IMR-90 (cell line): Measurements from ENCODE around the gene CAGE1. TPM values are rescaled to one million over a fixed set of nuclear protein-coding genes. Genes with fewer than 3 reads are reported as not detected.

Source experiments
- ATAC-seq: fragments of 200-7000 bp; cut with Tn5 transposase; 2 replicates; pipeline ENCODE4 v1.9.1; 2020; ENCODE audit warnings: low read depth, mild to moderate bottlenecking, moderate library complexity
- BruUV-seq: library from RNA; stranded (reverse); fragments of 400-500 nt; replicated peaks from 2 replicates; lab custom pipeline; 2021; lab: Mats Ljungman, UMichigan
- CTCF ChIA-PET: fragments of 300-600 bp; formaldehyde crosslinking; extraction: SDS; loops from one replicate; lab custom pipeline; 2021; ENCODE audit warnings: antibody characterized with exemption; lab: Yijun Ruan, JAX
- POLR2A ChIA-PET: fragments of 300-600 bp; sonication (Branson Sonifier 250); formaldehyde crosslinking; loops from one replicate; lab custom pipeline; 2022; ENCODE audit warnings: antibody characterized with exemption; ENCODE audit not compliant: unreplicated experiment; lab: Charles Lee
- DNase-seq: peaks from one replicate; pipeline ENCODE4 v3.0.0; 2013
- H2AFZ ChIP-seq: replicated peaks from 2 replicates; pipeline ENCODE3; 2013; ENCODE audit warnings: low read length, mild to moderate bottlenecking; ENCODE audit not compliant: poor library complexity
- H2AK5ac ChIP-seq: 2 replicates; pipeline ENCODE4 v1.6.1; 2013; ENCODE audit warnings: low read depth, low read length, inconsistent platforms
- H2AK9ac ChIP-seq: replicated peaks from 2 replicates; pipeline ENCODE3; 2013; ENCODE audit warnings: mild to moderate bottlenecking, low read depth, low read length, moderate library complexity; ENCODE audit not compliant: poor library complexity
- H2BK120ac ChIP-seq: 2 replicates; pipeline ENCODE4 v1.6.1; 2013; ENCODE audit warnings: low read depth, low read length, inconsistent platforms
- H2BK15ac ChIP-seq: 3 replicates; pipeline ENCODE4 v1.6.1; 2013; ENCODE audit warnings: low read depth, low read length, inconsistent platforms
- H2BK20ac ChIP-seq: 2 replicates; pipeline ENCODE4 v1.6.1; 2013; ENCODE audit warnings: low read depth, mild to moderate bottlenecking, inconsistent platforms, low read length, moderate library complexity
- H2BK5ac ChIP-seq: 2 replicates; pipeline ENCODE4 v1.6.1; 2013; ENCODE audit warnings: mild to moderate bottlenecking, low read depth, low read length, inconsistent platforms; ENCODE audit not compliant: poor library complexity, severe bottlenecking
- H3K14ac ChIP-seq: replicated peaks from 2 replicates; pipeline ENCODE4 v1.6.1; 2013; ENCODE audit warnings: low read depth, low read length, inconsistent platforms
- H3K18ac ChIP-seq: 2 replicates; pipeline ENCODE4 v1.6.1; 2013; ENCODE audit warnings: low read depth, low read length, control low read depth
- H3K23ac ChIP-seq: 2 replicates; pipeline ENCODE4 v1.6.1; 2013; ENCODE audit warnings: low read depth, low read length, inconsistent platforms
- H3K27ac ChIP-seq: 2 replicates; pipeline ENCODE4 v1.5.1; 2013; ENCODE audit warnings: mild to moderate bottlenecking, control low read depth, low read length; ENCODE audit not compliant: insufficient read depth
- H3K27me3 ChIP-seq: 2 replicates; pipeline ENCODE4 v1.6.1; 2013; ENCODE audit warnings: low read length; ENCODE audit not compliant: control insufficient read depth, insufficient read depth
- H3K36me3 ChIP-seq: 2 replicates; pipeline ENCODE4 v1.6.1; 2013; ENCODE audit warnings: low read length, mixed read lengths; ENCODE audit not compliant: control insufficient read depth, insufficient read depth
- H3K4ac ChIP-seq: 2 replicates; pipeline ENCODE4 v1.6.1; 2013; ENCODE audit warnings: low read depth, low read length, inconsistent platforms
- H3K4me1 ChIP-seq: 2 replicates; pipeline ENCODE4 v1.6.1; 2013; ENCODE audit warnings: low read length, mixed read lengths; ENCODE audit not compliant: control insufficient read depth, insufficient read depth
- H3K4me2 ChIP-seq: 2 replicates; pipeline ENCODE4 v1.6.1; 2013; ENCODE audit warnings: low read depth, mild to moderate bottlenecking, control low read depth, low read length, moderate library complexity
- H3K4me3 ChIP-seq: 2 replicates; pipeline ENCODE4 v1.5.1; 2013; ENCODE audit warnings: low read depth, mild to moderate bottlenecking, control low read depth, low read length, moderate library complexity; ENCODE audit not compliant: insufficient read depth
- H3K56ac ChIP-seq: 2 replicates; pipeline ENCODE4 v1.6.1; 2013; ENCODE audit warnings: low read length, inconsistent platforms; ENCODE audit not compliant: insufficient read depth; ENCODE audit errors: extremely low read depth
- H3K79me1 ChIP-seq, 2 experiments: 2 replicates each; pipeline ENCODE4 v1.6.1; 2013; ENCODE audit warnings: low read length in 2 of 2, inconsistent platforms in 1 of 2, low read depth in 1 of 2
- H3K9ac ChIP-seq: 2 replicates; pipeline ENCODE4 v1.6.1; 2013; ENCODE audit warnings: low read depth, low read length, control low read depth
- H3K9me1 ChIP-seq: 2 replicates; pipeline ENCODE4 v1.6.1; 2013; ENCODE audit warnings: low read length, inconsistent platforms; ENCODE audit not compliant: insufficient read depth
- H3K9me3 ChIP-seq: 2 replicates; pipeline ENCODE4 v1.6.1; 2013; ENCODE audit warnings: low read length; ENCODE audit not compliant: control insufficient read depth, insufficient read depth
- H4K20me1 ChIP-seq: 2 replicates; pipeline ENCODE4 v1.6.1; 2013; ENCODE audit warnings: low read length, inconsistent platforms; ENCODE audit not compliant: insufficient read depth
- H4K5ac ChIP-seq: 2 replicates; pipeline ENCODE4 v1.6.1; 2013; ENCODE audit warnings: mild to moderate bottlenecking, low read depth, low read length, control low read depth
- H4K8ac ChIP-seq, 2 experiments: 2 replicates each; pipeline ENCODE4 v1.6.1; 2013; ENCODE audit warnings: low read depth in 2 of 2, low read length in 2 of 2, control low read depth in 1 of 2, inconsistent platforms in 1 of 2
- H4K91ac ChIP-seq: 2 replicates; pipeline ENCODE4 v1.6.1; 2013; ENCODE audit warnings: low read depth, low read length, inconsistent platforms; ENCODE audit not compliant: insufficient read depth
- BHLHE40 ChIP-seq: fragments of 150-350 bp; IDR thresholded peaks from 2 replicates; pipeline ENCODE4 v1.6.1; 2016; ENCODE audit warnings: mild to moderate bottlenecking, low read depth, low read length
- MAZ ChIP-seq: IDR thresholded peaks from 2 replicates; pipeline ENCODE4 v1.6.1; 2012; ENCODE audit warnings: low read depth, mild to moderate bottlenecking, low read length, improper control_type of control experiment, moderate library complexity, borderline replicate concordance
- RAD21 ChIP-seq: IDR thresholded peaks from 2 replicates; pipeline ENCODE4 v1.6.1; 2012; ENCODE audit warnings: low read length, improper control_type of control experiment
- WGBS, 2 experiments: methylation state at CpG; one replicate each; pipeline versions ENCODE4 v1.1.5 to v1.1.7; 2013; ENCODE audit warnings: missing lambda C conversion rate in 2 of 2; ENCODE audit not compliant: insufficient read length in 1 of 2; ENCODE audit errors: extremely low coverage in 2 of 2; 5-methylcytosine and 5-hydroxymethylcytosine counted together
- dilution Hi-C: fragments of 300-500 bp; cut with HindIII; formaldehyde crosslinking; loops from one replicate; pipeline ENCODE4 v1.14.3; 2018; ENCODE audit warnings: low sequenced_read_pairs; ENCODE audit not compliant: unreplicated experiment
- in situ Hi-C: fragments of 300-500 bp; cut with MboI; formaldehyde crosslinking; loops from 3 replicates; pipeline ENCODE4 v1.14.3; 2019; ENCODE audit warnings: low sequenced_read_pairs, inconsistent platforms, mixed read lengths
- intact Hi-C: fragments of 100-400 bp; cut with micrococcal nuclease; formaldehyde crosslinking; loops from 2 replicates; pipeline ENCODE4 v1.10.0; 2022
- polyA plus RNA-seq, 3 experiments: library from polyadenylated mRNA; depleted of rRNA; stranded (reverse); fragments of >200 nt; gene quantifications; 2 replicates each; pipeline ENCODE4 v1.2.3, GENCODE V29; 2012; ENCODE audit warnings: low replicate concordance in 1 of 3
- total RNA-seq: library from RNA; depleted of rRNA; stranded (reverse); fragments of >200 nt; gene quantifications from 2 replicates; pipeline ENCODE4 v1.2.3, GENCODE V29; 2012
- TF ChIP-seq, protein P1 (sequence below): fragments of 150-350 bp; IDR thresholded peaks from 2 replicates; pipeline ENCODE4 v1.6.1; 2017; ENCODE audit warnings: mild to moderate bottlenecking, antibody characterized with exemption, low read length, low read depth

The CAGE1 gene
- total and polyA plus RNA-seq, 2 of the 4 experiments (the other 2 are of a cell fraction) = not detected

DNA sequence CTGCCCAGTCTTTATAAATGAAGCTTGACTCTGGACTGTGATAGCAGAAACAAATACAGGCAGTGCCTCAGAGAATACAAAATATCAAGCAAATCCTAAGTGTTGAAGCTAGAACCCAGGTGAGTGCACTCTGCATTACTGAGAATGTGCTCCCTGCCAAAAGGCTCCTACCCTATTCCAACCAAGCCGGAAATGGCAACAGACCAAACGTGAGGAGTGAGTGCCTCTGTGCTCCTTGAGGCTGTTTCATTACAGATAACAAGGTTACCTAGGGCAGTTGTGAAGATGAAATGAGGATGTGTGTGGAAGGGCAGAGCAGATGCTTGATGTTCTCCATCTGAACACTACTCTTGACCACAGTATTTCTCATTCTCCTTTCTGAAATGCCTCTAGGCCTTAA, 105.9 kb downstream of the CAGE1 start:
- dilution Hi-C loops = no loop called here
- CTCF ChIA-PET = no interaction called here

More for the DNA sequence above, 105.9 kb downstream of the CAGE1 start:
- no peak overlapping the region for H2BK20ac ChIP-seq
- H3K18ac ChIP-seq = no peak overlapping the region
- H2AFZ ChIP-seq = no peak overlapping the region
- no peak overlapping the region for H3K23ac ChIP-seq
- no peak overlapping the region for H3K27ac ChIP-seq
- in situ Hi-C loops (loop anchor here (5.0 to 25.0 kb wide), 3 partner anchors 121 to 779 kb away; partner anchors contain the start of gene BLOC1S5), intact Hi-C loops (no loop called here)
- no peak overlapping the region for H3K4me3 ChIP-seq
- no peak overlapping the region for H2BK15ac ChIP-seq
- H2BK5ac ChIP-seq = no peak overlapping the region
- H4K20me1 ChIP-seq = no peaks in the 10 kb centered on the region
- H3K4me1 ChIP-seq = no peaks in the 10 kb centered on the region
- POLR2A ChIA-PET = no interaction called here
- no peaks in the 10 kb centered on the region for H3K27me3 ChIP-seq
- no TSS peak for BruUV-seq
- no peaks in the 10 kb centered on the region; a peak in 2 of 4 replicates for H3K79me1 ChIP-seq
- no peak overlapping the region for H2AK9ac ChIP-seq
- no peak overlapping the region for H3K14ac ChIP-seq
- no peak overlapping the region for H2BK120ac ChIP-seq
- no peak overlapping the region for H3K56ac ChIP-seq
- no peaks in the 10 kb centered on the region for H3K9me3 ChIP-seq
- H4K8ac ChIP-seq = no peak overlapping the region
- DNase-seq (no peak), ATAC-seq (no peak)
- peaks cover 13% of the 10 kb centered on the region for H3K36me3 ChIP-seq
- no peak overlapping the region for H2AK5ac ChIP-seq
- no peak overlapping the region for H4K91ac ChIP-seq
- no peak overlapping the region for H3K4ac ChIP-seq
- TF ChIP-seq BHLHE40 = no peak
- TF ChIP-seq MAZ = no peak
- TF ChIP-seq RAD21 = no peak
- TF ChIP-seq, protein P1, sequence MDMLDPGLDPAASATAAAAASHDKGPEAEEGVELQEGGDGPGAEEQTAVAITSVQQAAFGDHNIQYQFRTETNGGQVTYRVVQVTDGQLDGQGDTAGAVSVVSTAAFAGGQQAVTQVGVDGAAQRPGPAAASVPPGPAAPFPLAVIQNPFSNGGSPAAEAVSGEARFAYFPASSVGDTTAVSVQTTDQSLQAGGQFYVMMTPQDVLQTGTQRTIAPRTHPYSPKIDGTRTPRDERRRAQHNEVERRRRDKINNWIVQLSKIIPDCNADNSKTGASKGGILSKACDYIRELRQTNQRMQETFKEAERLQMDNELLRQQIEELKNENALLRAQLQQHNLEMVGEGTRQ = no peak
- no peaks in the 10 kb centered on the region for H3K9me1 ChIP-seq
- no peak overlapping the region for H4K5ac ChIP-seq
- H3K9ac ChIP-seq = no peak overlapping the region
- no peak overlapping the region for H3K4me2 ChIP-seq
- no CpG with 5 or more reads among the region's 2 CpGs for WGBS, 2 experiments
